NK-92 (cell line): ENCODE results near the gene OXT.
"Not testable (repeated sequence)": the region's sequence is repeated elsewhere in the genome, so short reads cannot be mapped to it uniquely, and the experiment has no call there.

Experiments
- DNase-seq: peaks from one replicate; lab custom pipeline; 2025; ENCODE audit not compliant: unreplicated experiment; lab: John Stamatoyannopoulos, UW

OXT gene

GRCh38 chr20:3047486-3048419 is 23.7 kb upstream of the OXT start:
- no peak for DNase-seq

- no peak for DNase-seq
Measured at GRCh38 chr20:3051385-3052019, 19.9 kb upstream of the OXT start.

- no peak for DNase-seq
Measured at GRCh38 chr20:3059489-3059888, 11.9 kb upstream of the OXT start.

GRCh38 chr20:3064119-3064518 is 7.3 kb upstream of the OXT start:
- DNase-seq, result not testable (repeated sequence)

GRCh38 chr20:3067139-3068014 is 4.0 kb upstream of the OXT start:
- DNase-seq, result no peak

DNA sequence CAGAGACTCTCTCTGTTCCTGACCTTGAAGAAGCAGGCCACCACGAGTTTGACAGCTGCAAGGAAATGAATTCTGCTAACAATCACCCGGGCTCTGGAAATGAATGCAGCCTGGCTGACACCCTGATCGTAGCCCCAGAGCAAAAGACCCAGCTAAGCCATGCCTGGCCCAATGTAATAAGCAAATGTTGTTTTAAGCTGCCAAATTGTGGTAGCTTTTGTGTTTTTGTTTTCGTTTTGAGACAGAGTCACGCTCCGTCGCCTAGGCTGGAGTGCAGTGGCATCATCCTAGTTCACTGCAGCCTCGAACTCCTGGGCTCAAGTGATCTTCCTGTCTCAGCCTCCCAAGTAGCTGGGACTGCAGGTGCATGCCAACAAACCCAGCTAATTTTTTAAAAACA is 3.3 kb upstream of the OXT start:
- DNase-seq, result no peak

- DNase-seq, result no peak
Measured at GRCh38 chr20:3068986-3069900, 2.2 kb upstream of the OXT start.

DNA sequence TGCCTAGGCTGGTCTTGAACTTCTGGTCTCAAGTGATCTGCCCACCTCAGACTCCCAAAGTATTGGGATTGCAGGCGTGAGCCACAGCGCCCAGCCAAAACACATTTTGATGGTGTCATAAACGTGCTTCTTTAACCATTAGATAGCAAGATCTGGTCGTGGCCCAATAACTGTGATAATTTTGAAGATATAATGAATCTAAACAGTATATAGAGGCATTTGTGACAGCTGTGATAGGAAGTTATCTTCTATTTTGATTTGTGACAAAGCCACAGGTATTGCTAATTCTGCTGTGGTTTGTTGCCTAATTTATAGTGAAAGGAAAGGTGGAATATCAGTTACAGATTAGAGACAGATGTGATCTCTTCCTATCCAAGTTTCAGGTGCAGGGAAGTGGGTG is 695 bp upstream of the OXT start:
- no peak for DNase-seq

GRCh38 chr20:3071266-3071609 is 182 bp upstream of the OXT start:
- no peak for DNase-seq

GRCh38 chr20:3072530-3073250 is 1.3 kb downstream of the OXT start:
- no peak for DNase-seq

DNA sequence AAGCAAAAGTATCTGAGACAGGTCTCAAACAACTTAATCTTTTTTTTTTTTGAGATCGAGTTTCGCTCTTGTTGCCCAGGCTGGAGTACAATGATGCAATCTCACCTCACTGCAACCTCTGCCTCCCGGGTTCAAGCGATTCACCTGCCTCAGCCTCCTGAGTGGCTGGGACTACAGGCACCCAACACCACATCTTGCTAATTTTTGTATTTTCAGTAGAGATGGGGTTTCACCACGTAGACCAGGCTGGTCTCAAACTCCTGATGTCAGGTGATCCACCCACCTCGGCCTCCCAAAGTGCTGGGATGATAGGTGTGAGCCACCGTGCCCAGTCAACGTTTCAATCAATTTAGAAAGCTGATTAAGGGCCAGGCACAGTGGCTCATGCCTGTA is 1.8 kb downstream of the OXT start:
- DNase-seq, result not testable (repeated sequence)

GRCh38 chr20:3074812-3075211 is 3.4 kb downstream of the OXT start:
- DNase-seq, result no peak

GRCh38 chr20:3075315-3075714 is 3.9 kb downstream of the OXT start:
- not testable (repeated sequence) for DNase-seq

GRCh38 chr20:3077618-3078134 is 6.3 kb downstream of the OXT start:
- no peak for DNase-seq

GRCh38 chr20:3080939-3081388 is 9.5 kb downstream of the OXT start:
- DNase-seq, result no peak

GRCh38 chr20:3081641-3082040 is 10.2 kb downstream of the OXT start:
- DNase-seq, result no peak

- DNase-seq, result no peak
Measured at GRCh38 chr20:3082306-3082951, 11.0 kb downstream of the OXT start.

DNA sequence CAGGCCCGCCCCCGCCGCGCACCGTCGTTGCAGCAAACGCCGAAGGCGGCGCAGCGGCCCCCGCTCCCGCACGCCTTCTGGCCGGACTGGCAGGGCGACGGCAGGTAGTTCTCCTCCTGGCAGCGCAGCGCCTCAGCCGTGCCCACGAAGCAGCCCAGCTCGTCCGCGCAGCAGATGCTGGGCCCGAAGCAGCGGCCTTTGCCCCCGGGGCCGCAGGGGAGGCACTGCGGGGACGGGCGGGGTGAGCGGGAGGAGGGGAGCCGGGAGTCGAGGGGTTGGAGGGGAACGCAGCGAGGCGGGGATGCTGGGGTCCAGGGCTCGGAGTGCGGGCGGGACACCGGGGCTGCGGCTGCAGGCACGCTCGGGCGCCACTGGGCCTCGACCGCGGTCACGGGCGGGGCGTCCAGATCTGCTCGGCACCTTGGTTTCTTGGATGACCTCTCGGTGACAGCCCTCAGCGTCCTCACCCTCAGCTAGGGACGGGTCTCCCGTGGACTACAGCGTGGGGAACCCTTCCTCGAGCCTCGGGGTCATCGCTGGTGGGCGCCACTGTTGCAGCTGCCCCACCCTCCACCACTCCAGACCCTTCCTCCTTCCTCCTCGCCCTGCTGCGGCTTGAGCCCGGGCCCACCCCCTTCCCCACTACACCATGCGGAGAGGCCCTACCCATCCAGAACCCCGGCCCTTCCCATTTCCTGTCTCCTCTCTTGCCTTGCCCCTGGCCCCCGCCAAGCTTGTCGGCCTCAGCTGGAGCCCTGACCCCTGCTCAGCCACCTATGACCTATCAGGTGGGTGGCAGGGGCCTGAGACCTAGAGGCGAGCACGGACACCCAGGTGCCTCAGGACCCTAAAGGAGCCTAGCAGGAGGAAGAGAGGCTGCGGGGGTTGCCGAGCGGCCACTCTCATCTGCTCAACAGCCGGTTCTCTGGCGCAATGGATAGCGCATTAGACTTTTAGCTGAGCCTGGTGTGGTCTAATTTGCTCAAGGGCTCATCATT is 11.8 kb downstream of the OXT start:
- DNase-seq, result no peak
